TTC549 (cell line): ENCODE data around the gene SBNO1.
A peak's percentile ranks its signal among the peaks of the same experiment; 100 is the strongest.
"Not testable (repeated sequence)": the region's sequence is repeated elsewhere in the genome, so short reads cannot be mapped to it uniquely, and the experiment has no call there.

Experiments used
- FAIRE-seq: peaks from 2 replicates; lab custom pipeline; 2012; peaks lifted over from hg19 to GRCh38; lab: Jason Lieb, UNC

The SBNO1 gene

DNA sequence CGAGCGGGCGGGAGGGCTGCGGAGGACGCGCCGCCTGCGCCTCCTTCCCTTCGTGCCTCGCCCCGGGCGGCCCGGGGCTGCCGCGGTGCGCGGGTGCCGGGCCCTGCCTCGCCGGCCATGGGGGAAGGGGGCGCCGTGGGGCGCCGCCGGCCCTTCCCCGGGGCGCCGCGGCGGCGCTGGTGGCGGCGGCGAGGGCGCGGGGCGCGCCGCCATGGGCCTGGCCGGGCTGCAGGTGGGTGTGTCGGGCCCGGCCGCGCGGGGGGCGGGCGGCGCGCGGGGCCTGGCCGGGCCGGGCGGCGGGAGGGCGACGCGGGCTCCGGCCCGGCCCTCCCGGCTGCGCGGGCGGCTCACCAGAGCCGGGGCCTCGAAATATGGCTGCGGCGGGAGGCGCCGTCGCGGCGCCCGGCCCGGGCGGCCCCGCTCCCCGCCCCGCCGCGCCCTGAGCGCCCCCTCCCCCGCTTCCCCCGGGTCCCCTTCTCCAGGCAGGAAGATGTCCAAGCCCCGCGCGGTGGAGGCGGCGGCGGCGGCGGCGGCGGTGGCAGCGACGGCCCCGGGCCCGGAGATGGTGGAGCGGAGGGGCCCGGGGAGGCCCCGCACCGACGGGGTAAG lies 24.4 kb upstream of the SBNO1 start:
- FAIRE-seq = no peak

DNA sequence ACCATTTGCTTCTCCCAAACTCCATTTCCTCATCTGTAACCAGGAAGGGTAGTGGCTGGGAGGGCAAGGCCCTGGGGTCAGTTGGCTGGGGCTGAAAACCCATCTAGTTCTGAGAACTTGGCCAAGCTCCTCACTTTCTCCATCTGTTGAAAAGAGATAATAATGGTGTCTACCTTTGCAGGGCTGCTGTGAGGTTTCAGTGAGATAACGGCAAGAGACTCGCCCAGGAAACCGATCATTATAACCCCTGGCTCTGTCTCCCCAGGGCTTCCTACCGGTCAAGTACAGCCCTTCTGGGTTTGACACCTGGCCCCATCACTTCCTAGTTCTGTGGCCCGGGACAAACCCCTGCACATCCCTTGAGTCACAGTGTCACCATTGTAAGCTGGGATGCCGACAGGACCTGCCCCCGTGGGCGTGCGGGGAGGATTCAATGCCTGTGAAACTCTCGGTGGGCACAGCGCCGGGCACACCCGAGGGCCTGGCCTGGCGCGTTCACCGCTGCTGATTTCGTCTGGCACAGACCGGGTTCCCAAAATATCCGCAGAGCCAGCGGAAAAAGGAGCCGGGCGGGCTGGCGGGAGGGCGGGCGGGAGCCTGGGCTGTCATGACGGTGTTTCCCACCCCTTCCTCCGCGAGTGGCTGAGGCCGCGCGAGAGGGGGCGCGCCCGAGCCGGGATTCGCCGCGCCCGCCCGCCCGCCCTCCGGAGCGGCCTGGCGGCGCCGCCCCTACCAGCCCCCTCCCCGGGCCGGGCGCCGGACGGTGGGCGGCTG lies 23.7 kb upstream of the SBNO1 start:
- FAIRE-seq = no peak

- FAIRE-seq = no peak
Observed at GRCh38 chr12:123387508-123388176, 23.0 kb upstream of the SBNO1 start.

- FAIRE-seq = not testable (repeated sequence)
Observed at GRCh38 chr12:123385536-123385935, 20.9 kb upstream of the SBNO1 start.

- FAIRE-seq = no peak
Observed at GRCh38 chr12:123384994-123385376, 20.3 kb upstream of the SBNO1 start.

GRCh38 chr12:123384318-123384993 lies 19.8 kb upstream of the SBNO1 start:
- no peak for FAIRE-seq

GRCh38 chr12:123382684-123383083 lies 18.0 kb upstream of the SBNO1 start:
- no peak for FAIRE-seq

GRCh38 chr12:123379391-123379790 lies 14.7 kb upstream of the SBNO1 start:
- no peak for FAIRE-seq

DNA sequence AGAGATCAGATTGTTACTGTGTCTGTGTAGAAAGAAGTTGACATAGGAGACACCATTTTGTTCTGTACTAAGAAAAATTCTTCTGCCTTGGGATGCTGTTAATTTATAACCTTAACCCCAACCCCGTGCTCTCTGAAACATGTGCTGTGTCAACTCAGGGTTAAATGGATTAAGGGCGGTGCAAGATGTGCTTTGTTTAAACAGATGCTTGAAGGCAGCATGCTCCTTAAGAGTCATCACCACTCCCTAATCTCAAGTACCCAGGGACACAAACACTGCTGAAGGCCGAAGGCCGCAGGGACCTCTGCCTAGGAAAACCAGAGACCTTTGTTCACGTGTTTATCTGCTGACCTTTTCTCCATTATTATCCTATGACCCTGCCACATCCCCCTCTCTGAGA lies 7.8 kb upstream of the SBNO1 start:
- FAIRE-seq = not testable (repeated sequence)

DNA sequence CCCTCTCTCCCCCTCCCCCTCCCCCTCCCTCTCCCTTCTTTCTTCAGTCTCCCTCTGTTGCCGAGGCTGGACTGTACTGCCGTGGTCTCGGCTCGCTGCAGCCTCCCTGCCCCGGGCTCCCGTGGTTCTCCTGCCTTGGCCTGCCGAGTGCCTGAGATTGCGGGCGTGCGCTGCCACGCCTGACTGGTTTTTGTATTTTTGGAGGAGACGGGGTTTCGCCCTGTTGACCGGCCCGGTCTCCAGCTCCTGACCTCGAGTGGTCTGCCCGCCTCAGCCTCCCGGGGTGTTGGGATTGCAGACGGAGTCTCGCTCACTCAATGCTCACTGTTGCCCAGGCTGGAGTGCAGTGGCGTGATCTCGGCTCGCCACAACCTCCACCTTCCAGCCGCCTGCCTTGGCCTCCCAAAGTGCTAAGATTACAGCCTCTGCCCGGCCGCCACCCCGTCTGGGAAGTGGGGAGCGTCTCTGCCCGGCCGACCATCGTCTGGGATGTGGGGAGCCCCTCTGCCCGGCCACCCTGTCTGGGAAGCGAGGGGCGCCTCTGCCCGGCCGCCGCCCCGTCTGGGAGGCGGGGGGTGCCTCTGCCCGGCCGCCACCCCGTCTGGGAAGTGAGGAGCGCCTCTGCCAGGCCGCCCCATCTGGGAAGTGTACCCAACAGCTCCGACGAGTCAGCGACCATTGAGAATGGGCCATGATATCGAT lies 7.2 kb upstream of the SBNO1 start:
- not testable (repeated sequence) for FAIRE-seq

DNA sequence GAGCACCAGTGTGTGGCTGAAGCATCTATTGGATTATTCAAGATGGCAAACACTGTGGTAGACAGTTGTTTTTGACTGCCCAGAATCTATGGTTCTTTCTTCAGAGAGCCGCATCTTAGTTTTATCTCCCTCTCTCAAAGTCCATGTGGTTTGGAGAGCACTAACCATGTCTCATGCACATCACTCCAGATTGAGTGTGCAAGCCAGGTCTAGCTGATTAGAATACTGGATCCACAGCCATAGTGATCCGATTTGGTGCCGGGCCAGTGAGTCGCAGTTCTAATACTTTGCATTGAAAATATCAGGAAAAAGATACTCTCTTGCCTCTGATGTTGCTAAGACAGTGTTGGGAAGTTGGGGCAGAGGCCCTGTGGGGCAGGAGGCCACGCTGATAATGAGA lies 4.6 kb upstream of the SBNO1 start:
- FAIRE-seq = no peak

DNA sequence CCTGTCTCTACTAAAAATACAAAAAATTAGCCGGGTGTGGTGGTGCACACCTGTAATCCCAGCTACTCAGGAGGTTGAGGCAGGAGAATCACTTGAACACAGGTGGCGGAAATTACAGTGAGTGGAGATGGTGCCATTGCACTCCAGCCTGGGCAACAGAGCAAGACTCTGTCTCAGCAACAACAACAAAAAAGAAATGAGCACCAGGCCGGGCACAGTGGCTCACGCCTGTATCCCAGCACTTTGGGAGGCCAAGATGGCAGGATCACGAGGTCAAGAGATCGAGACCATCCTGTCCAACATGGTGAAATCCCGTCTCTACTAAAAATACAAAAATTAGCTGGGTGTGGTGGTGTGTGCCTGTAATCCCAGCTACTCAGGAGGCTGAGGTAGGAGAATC lies 3.8 kb upstream of the SBNO1 start:
- FAIRE-seq = not testable (repeated sequence)

- no peak for FAIRE-seq
Observed at GRCh38 chr12:123367511-123367910, 2.9 kb upstream of the SBNO1 start.

DNA sequence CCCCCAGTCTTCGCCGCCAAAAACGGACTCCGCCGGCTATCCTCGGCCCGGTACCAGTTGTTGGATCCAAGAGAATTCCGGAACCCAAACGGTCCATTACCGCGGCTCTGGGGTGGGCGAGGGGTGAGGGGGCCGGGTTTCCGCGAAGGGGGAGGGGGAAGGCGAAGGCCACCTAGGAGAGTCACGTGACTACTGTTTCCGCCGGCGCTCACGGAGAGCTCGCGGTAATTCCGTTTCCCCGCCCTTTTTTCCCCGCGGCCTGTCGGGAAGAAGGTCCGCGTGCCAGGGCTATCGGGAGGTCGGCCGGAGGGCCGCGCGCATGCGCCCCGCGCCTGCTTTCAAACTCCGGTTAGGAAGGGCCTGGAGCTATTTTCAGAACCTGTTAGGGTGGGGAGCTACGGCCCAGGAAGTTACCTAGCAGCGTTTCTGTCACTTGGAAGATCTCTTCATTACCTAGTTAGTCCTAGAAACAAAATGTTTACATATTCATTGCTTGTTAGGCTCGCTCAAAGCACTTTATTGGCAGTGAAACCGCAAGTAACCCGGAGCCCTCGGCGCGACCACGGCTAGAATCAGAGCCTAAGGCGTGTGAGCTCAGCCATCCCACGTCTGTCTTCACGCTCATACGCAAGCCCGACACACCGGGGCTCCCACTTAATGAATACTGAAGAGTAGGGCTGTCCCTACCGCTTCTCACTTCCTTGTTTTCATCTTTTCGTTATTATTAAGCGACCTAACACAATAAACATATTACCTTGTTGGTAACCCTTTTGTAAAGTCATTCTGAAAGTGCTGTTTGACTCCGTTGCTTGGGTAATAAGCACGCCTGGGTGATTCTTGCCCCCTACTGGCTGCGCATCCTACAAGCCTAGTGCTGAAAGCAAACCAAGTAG lies 624 bp upstream of the SBNO1 start:
- FAIRE-seq = peak; percentile 17

GRCh38 chr12:123363740-123364531 lies 711 bp downstream of the SBNO1 start:
- FAIRE-seq = no peak

DNA sequence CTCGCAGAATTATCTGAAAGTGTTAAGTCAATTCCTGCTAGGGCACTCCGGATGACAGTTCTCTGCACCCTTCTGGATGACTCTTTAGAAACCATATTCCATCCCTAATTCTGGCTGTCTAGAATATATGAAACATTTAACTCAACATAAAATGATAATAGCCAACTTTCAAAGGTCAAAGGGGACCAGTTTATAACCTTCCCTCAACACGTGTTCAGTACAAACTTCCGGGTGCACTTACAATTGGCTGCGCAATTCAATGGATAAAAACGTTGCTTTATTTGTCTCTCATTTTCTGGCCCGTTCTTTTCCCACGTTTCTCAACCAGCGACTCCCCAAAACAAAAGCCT lies 1.3 kb downstream of the SBNO1 start:
- FAIRE-seq = no peak

- no peak for FAIRE-seq
Observed at GRCh38 chr12:123358035-123358434, 6.6 kb downstream of the SBNO1 start.

GRCh38 chr12:123356159-123356670 lies 8.4 kb downstream of the SBNO1 start:
- no peak for FAIRE-seq

- FAIRE-seq = no peak
Observed at GRCh38 chr12:123354600-123354999, 10.0 kb downstream of the SBNO1 start.

DNA sequence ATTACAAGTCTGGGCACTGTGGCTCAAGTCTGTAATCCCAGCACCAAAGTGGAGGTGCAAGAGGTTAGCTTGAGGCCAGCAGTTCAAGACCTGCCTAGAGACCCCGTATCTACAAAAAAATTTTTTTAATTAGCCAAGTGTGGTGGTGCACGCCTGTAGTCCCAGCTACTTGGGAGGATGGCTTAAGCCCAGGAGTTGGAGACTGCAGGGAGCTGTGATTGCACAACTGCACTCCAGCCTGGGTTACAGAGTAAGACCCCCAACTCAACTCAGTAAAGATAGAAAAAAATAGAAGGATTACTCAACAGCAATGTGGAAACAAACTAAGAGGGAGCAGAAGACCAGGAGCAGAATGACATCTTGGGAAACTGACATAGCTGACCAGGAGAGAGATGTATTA lies 13.3 kb downstream of the SBNO1 start:
- no peak for FAIRE-seq
